HG03108 (cell line): ENCODE measurements around the gene ZNF181.
A peak's percentile ranks its signal among the peaks of the same experiment; 100 is the strongest.
"Not testable (repeated sequence)": the region's sequence is repeated elsewhere in the genome, so short reads cannot be mapped to it uniquely, and the experiment has no call there.

ENCODE experiments used
- ATAC-seq: cut with Tn5 transposase; IDR thresholded peaks from one replicate; pipeline ENCODE4 v1.9.1; 2021; ENCODE audit warnings: moderate library complexity; ENCODE audit not compliant: unreplicated experiment

The ZNF181 gene

DNA sequence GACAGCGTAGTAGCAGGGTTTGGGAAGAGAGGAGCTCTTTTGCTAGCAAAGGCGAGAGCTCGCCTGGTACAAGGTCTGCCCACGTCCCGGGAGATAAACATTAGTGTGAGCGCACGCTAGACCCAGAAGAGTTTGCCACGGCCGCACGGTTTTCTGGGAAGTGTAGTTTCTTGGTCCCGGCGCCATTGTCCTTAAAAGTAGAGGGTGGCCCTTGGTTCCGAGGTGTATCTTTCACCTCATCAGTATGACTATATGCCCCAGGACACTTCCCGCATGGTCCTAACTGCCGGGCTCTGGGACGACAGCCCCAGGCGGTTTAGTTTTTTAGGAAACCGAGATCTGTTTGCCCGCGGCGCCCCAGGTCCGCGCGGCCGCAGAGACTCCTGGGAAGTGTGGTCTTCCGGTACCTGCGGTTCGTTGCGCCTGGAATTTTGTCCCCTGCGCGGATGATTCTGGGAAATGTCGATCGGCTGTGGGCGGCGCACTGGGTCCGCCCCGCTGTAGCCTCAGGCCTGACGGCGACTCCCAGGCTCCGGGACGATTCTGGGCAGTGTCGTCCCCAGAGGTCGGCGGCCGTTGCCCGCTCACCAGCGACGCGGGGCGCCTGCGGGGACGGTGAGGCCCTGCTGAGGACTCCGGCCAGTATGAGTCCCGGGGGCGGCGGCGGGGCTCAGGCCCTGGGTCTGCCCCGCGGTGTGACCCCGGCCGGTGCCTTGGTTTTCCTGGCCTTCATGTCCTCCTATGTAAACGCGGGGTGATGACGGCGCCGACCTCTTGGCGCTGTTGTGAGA is at the start of gene ZNF181:
Gene ZNF181, plus strand, starts transcription at position 498 of the 791 bp plus-strand sequence. CDS start 795 bp downstream, outside the sequence.
- ATAC-seq: peak; percentile 79

GRCh38 chr19:34685266-34685665 is 48.8 kb upstream of the ZNF181 start:
- not testable (repeated sequence) for ATAC-seq

GRCh38 chr19:34686455-34686854 is 47.6 kb upstream of the ZNF181 start:
- no peak for ATAC-seq

DNA sequence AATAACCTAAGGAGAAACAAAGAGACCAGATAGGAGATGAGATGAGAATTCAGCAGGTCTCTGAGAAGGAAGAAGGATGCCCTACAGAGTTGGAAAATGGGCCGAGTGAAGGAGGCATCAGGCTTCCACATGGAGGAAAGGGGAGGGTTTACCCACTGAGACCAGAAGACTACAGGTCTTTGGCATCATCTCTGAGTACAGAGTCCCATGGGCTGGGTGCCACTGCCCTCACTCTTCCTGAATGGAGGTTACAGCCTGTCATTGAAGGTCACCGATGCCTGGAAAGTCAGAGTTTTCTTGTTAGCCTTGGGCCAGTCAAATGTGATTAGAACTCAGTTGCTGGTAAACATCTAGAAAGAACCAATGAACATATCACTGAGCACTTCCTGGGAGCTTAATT is 46.7 kb upstream of the ZNF181 start:
- ATAC-seq: no peak

DNA sequence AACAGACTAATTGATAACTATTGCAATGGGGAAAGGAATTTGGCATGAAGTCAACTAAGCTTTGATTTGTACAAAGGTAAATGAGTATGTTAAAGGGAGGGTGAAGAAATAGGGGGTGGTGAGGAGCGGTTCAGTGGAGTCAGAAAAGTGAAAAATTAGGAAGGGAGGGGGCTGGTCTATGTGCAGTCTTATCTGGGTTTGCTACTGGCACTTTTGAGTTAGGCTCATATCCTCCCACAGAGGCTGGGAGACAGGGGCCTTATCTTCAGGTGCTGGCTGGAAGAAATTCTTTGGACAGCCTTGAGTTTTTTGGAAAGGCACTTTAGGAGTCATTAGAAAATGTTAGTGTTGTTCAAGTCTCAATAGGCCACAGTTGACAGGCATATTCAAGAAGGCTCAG is 45.5 kb upstream of the ZNF181 start:
- ATAC-seq: no peak

- no peak for ATAC-seq
These were observed 43.7 kb upstream of the ZNF181 start for GRCh38 chr19:34690372-34690771.

- no peak for ATAC-seq
These were observed 41.5 kb upstream of the ZNF181 start for GRCh38 chr19:34692549-34692948.

GRCh38 chr19:34707661-34708060 is 26.4 kb upstream of the ZNF181 start:
- no peak for ATAC-seq

- ATAC-seq: no peak
These were observed 22.2 kb upstream of the ZNF181 start for GRCh38 chr19:34711890-34712289.

DNA sequence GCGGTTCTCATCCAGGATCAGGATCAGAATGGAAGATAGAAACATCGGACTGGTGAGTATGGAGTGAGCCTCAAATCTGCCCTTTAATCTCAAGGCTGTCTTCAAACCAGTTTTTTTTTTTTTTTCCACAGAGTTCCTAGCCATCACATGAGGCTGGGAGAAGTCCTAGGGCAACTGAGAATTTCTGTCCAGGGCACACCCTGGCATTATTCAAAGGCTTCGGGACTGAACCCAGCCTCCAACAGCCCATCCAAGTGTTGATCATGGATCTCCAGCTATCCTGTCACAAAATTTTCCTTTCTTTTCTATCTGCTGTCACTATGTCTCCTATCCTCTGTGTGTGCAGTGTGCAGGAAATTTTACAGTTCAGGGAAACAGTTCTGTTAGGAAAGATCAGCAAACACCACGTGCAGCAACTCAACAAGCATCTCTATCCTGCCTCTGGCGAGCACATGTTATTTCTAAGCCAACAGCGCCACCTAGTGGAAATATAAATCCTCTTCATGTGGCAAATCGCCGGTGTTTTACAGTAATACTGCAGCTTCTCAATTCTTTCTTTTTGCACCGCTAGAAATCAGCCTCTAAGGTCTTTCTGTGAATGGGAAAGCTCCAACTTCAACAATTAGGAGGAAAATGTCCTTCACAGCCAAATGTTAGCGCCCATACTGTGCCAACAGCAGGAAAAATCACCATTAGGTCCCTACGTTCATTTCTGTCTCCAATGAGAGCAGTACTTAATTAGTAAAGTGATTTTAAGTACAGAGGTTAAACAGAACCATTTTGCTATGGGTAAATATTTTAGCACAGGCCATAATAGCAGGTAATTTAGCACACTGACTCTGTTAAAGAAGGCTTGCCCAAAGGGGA is 21.4 kb upstream of the ZNF181 start:
- no peak for ATAC-seq

DNA sequence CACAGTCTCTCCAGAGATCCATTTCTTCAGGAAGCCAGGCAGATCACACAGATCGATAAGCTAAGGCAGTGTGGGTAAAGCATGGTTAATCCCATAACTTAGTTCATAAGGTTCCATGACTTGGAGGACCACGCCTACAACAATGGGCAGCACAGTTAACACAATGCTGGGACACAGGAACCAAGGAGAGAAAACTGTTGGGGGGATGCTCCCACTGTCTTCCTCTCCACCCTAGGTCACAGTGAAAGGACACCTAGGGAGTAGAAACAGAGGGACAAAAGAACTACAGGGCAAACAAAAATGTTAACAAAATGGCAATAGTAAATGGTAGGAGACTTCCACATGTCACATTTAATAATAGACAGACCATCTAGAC is 20.8 kb upstream of the ZNF181 start:
- ATAC-seq: no peak

GRCh38 chr19:34715357-34715756 is 18.7 kb upstream of the ZNF181 start:
- no peak for ATAC-seq

- ATAC-seq: no peak
These were observed 11.7 kb upstream of the ZNF181 start for GRCh38 chr19:34722353-34722752.

DNA sequence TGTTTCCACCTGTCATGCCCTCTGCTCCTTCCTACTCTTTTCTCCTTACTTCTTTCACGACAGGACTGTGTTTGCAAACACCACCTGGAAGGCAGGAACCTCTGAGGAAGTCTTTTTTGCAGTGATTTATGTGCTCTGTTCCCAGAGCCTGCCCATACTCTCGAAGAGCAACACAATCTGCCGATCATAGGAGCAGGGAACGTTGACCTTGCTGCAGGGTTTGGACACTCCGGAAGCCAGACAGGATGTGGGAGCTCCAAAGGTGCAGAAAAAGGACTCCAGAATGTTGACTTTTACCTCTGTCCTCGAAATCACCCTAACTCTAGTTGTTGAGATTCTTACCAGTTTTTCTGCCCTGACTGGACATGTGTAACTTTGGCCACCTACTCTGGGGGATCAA is 8.6 kb upstream of the ZNF181 start:
- no peak for ATAC-seq

GRCh38 chr19:34731019-34731829 is 2.8 kb upstream of the ZNF181 start:
- no peak for ATAC-seq

DNA sequence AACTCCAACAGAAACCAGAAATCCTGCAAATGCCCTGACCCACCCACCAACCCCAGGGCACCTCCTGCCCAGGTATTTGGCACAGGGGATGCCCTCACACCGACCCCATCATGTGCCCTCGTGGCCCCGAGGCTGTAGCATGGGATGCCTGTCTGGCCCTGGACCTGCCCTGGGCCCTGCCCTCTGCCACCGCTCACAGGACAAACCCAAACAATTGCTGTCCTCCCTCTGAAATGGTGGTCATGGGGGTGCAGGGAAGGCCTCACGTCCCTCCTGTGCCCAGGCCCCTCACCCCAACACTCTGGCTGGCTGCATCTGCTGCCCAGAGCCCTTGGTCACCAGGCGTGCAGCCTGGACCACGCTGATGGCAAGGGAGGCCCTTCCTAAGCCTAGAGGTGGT is 2.1 kb upstream of the ZNF181 start:
- ATAC-seq: no peak

- ATAC-seq: no peak
These were observed 1.3 kb upstream of the ZNF181 start for GRCh38 chr19:34732612-34733211.

DNA sequence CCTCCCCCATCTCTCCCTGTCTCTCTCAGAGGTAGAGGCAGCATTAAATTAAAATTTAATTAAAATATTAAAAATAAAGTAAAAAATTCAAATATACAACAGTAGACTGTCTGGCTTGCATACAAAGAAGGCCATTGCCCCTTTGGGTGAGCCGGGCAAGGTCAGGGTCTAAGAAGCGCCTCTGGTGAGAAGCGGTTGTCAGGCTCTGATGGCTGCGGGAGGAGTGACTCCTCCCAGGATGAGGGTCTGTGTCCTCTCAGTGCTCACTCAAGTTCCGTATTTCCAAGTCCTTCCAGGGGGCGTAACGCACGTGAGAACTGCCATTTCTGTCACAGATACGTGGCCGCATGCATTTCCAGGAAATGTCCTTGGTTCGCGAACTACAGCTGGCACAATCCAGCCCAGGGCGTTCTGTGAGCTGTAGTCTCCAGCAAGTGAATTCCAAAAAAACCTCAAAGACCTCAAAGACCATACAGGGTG is 737 bp upstream of the ZNF181 start:
- ATAC-seq: peak; percentile 5

DNA sequence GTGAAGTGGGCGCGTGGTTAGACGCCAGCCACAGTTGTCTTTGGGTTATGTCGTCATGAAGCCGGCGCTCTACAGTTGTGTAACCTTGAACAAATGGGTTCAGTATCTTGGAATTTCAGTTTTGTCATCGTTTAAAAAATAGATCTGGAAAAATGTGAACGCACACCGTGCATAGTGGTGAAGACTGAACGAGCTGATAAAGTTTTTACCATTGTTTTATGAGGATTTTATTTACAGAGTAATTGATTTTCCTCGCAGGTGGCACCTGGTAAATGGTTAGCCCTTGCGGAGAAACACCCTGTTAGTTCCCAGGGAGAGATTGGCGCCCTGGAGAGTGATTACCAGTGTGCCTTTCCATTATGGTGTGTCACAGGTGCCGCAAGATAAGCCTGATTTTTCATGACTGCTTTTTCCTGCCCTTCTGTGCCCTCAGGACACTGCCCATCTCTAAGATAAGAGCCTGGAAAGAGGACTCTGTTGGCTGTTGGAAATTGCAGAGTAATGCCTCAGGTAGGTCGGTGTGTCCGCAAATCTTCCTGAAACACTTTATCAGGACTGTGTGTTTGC is 577 bp downstream of the ZNF181 start:
- no peak for ATAC-seq

DNA sequence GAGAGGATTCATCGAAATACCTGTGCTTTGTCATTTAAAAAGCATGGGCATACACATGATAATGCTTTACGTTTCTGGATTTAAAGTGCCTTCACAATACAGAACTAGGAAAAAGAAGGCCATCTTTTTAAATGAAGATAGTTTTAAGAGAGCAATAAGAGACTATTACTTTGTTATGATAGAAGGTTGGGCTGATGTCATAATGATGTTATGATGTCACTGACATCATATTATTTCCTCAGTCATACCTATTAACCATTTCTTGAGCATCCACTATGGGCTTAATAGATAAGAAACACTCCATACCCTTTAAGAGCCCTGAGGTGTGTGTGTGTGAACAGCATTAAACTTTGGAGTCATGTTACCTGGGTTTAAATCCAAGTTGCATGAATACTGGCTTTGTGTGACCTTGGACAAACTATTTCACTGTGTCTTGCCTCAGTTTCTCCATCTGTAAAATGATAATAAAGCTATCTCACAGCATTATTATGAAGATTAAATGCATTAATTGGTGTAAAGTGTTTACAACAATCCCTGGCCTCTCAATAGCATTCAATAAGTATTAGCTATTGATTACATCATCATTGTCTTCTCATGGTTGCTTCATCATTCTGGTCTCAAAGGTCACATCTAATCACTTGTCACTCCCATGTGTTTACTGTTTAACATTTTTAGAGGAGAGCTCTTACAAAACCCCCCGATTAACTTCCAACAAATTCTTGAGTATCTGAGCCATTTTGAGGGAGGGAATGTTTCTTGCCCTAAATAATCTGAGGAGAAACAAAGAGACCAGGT is 11.1 kb downstream of the ZNF181 start:
- ATAC-seq: no peak
